HL-60/S4 (cell line): ENCODE data around the gene ERG.

Experiments
- in situ Hi-C: fragments of 300-500 bp; cut with MboI; formaldehyde crosslinking; loops from 2 replicates; pipeline ENCODE4 v1.14.3; 2022; ENCODE audit warnings: low sequenced_read_pairs

ERG gene

DNA sequence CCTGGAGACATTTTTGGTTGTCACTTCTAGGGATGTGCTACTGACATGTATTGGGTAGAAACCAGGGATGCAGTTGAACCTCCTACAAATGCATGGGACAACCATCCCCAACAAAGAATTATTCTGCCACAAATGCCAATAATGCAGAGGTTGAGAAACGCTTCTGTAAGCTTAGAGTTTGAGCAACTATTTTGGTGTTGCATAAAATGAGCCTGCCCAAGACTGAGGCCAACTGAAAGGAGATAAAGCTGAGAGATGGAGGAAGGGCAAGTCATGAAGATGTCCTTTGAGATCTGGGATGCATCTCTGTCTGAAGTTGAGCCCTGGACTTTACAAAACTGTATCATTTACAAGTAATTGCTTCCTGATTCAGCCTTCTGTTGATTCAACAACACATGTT is 134.6 kb downstream of the ERG start:
- in situ Hi-C loops, result loop anchor here (25.0 kb wide), 1 partner anchor 774 kb away; no protein-coding TSS in a partner anchor

DNA sequence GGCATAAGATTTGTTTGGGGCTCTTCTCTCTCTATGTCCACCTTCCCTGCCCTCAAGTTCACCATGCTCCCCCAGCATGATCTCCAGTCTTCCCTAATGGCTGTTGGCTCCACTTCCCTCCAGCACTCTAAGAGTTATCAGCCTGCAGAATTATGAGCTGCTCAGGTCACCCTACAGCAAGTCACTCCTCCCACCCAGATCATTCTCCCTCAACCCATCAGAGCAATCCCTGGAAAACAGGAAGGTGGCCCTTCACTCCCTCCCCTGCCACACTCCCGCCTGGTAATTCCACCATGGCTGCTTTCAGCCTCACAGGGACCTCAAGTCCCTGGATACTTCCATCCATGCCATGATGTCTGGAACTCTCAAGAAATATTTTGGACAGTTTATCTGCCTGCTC is 137.0 kb downstream of the ERG start:
- in situ Hi-C loops, result loop anchor here (25.0 kb wide), 1 partner anchor 776 kb away; no protein-coding TSS in a partner anchor

DNA sequence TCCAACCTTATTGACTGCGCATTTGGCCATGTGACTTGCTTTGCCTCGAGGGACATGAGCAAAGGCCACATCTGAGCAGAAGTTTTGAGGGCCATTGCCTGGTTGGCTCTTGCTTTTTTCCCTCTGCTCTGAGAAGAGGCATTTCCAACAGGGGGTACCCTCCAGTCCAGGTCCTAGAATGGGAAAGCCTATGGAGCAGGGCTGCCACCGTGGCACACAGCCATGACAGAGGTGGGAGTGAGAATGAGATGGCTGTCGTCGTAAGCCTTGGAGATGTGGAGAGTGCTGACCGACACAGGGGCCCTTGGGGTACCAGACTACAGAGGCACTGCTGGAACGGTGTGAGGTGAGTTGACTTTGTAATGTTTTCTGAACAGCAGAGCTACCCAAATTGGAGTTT is 138.4 kb downstream of the ERG start:
- in situ Hi-C loops, result loop anchor here (25.0 kb wide), 1 partner anchor 777 kb away; no protein-coding TSS in a partner anchor

DNA sequence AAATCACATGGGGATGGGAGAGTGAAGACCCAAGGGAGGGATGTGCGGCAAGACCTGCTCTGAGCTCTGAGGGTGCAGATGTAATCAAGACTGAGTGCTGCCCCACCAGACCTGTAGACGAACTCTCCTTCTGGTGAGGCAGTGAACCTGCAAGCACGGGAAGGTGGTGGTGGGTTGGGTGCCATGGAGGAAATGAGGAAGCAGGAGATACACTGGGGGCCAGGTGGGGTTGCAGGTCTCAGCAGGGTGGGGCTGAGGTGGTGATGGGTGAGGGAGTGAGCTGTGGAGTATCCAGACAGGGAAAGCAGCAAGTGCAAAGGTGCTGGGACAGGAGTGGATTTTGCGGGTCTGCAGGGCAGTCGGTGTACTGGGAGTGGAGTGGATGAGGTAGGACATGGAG is 139.2 kb downstream of the ERG start:
- in situ Hi-C loops, result loop anchor here (25.0 kb wide), 1 partner anchor 778 kb away; no protein-coding TSS in a partner anchor

DNA sequence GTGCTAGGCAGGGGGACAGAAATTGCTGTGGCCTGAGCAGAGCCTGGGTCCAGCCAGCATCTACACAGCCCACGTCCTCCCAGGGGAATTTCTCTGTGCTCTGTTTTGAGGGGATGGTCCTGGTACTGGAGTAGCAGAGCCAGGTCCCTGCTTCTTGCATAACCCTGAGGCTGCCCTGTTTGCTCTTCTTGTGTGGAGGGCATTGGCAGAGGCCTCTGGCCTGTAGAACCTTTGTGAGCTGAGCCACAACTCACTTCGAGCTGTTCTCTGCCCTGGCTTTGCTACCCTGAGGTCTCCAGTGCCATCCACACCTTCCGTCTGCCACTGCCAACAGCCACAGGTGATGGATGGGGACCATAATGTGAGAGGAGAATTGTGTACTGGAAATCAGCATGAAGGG is 139.6 kb downstream of the ERG start:
- in situ Hi-C loops, result loop anchor here (25.0 kb wide), 1 partner anchor 779 kb away; no protein-coding TSS in a partner anchor

DNA sequence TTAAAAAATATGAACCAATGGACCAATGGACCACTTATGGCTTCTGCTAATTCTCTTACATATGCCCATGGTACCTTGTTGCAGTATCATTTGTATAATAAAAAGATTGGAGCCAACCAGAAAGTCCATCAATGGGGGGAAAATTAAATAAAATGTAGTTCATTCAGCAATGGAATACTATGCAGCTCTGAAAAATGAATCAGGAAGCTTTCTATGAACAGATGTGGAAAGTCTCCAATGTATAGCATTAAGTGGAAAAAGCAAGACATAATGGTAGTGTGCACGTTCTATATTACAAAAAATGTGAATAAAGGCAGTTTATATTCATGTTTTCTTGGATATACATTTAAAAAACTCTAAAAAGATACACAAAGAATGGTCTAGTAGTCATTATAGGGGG is 140.2 kb downstream of the ERG start:
- in situ Hi-C loops, result loop anchor here (25.0 kb wide), 1 partner anchor 779 kb away; no protein-coding TSS in a partner anchor

DNA sequence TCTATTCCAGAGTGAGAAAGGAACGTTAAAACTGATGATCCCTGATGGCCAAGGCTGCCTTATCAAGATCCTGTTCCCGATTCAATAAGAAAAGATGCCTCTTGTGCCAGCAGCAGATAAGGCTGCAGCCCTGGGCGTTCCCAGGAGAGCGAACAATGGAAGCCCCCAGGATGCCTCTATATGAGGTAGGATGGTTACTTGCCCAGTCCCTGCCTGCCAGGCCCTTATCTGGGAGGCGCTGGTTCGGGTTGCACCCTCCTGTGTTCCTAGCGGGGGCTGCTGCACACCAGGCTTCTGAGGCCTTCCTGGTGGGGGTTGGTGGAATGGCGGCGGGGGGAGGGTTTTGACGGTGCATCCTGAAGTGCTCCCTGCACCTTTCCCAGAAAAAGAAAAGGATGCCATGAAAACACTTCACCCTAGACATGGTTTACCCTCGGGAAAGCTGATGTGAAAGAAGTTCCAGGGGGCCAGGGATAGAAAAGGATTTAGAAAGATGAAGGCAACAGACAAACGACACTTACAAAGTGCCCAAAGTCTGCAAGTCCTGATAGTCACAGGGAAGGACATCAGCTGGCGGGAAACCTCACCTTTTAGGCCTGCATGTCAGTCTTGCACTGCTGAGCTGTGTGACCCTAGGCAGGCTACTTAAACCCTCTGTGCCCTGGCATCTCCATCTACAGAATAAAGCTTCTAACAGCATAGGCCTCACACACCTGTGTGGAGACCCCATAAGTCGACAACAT is 141.2 kb downstream of the ERG start:
- in situ Hi-C loops, result loop anchor here (25.0 kb wide), 1 partner anchor 780 kb away; no protein-coding TSS in a partner anchor

DNA sequence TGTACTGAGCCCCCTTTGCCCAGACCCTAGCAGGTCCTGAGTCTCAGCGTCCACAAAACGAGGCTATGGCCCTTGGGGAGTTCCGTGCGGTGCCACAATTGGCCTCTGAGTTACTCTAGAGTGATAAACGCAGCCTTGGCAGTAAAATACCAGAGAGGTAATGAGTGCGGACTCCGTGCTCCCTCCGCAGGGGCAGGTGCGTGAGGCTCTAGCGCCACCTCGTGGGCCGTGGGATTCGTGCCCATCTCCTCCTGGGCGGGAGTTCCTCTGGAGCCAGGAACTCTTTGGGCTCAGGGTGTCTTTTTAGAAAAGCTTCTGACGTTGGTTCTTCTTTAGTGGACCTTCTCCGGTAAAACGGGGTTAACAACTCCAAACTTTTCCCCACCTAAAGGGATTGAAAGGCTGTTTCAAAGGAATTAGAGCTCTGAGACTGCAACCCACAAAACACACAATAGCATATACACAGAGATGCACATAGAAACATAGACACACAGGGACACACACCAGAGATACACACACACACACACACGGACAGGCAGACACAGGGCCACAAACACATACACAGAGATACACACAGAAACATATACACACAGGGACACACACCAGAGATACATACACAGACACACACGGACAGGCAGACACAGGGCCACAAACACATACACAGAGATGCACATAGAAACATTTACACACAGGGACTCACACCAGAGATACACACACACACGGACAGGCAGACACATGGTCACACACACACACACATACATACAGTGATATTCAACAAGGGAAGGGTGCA is 142.1 kb downstream of the ERG start:
- in situ Hi-C loops, result loop anchor here (25.0 kb wide), 1 partner anchor 781 kb away; no protein-coding TSS in a partner anchor

DNA sequence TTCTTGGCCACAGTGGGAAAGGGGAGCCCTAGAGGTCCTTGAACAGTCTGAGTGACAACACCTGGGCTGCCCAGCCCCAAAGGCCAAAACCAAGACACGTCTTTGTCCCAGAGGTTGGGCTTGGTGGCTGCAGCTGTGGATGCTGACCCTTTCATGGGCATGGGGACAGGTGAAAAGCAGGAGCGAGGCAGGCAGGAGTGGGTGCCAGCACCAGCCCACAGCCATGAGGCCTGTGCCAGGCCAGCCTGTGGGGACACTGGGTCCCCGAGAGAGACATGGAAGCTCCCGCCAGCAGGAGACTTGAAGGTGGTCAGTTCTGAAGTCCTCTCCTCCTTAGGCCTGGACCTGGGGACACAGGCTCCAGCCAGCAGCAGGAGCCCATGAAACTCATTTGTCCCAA is 142.9 kb downstream of the ERG start:
- in situ Hi-C loops, result loop anchor here (25.0 kb wide), 1 partner anchor 782 kb away; no protein-coding TSS in a partner anchor

DNA sequence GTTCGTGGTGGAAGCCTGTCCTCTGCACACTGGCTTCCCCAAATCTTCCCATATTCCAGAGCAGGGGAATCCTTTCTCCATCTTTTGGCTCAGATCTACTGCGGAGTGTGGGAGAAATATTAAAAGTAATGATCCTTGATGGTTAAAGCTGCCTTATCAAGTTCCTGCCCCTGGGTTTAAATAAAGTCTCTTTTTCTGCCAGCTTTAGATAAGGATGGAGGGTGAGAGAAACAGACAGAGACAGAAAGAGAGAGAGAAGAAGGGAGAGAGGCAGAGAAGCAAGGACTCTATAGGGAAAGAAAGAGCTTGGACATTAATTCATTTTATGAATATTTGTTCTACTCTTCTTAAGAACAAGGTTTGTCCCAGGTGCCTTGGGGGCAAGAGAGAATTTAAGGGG is 143.5 kb downstream of the ERG start:
- in situ Hi-C loops, result loop anchor here (5.0 to 25.0 kb wide), 2 partner anchors 187 to 783 kb away; no protein-coding TSS in a partner anchor

DNA sequence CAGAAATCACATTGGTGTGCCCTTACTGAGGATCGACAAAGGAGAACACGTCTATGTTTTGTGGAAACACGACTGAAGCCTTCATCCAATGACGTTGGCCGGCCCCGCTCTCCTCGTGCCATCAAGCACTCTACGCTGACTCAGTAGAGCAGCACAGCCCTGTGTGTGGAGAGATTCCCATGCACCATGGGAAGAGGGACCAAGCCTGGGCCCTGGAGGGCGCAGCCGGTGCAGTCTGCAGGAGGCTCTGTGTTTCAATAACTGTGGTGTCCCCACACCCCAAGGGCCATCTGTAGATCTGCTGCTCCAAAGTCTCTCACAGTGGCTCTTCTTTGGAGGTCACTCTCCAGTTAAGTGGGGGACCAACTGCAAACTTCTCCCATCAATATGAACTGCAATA is 144.0 kb downstream of the ERG start:
- in situ Hi-C loops, result loop anchor here (5.0 to 25.0 kb wide), 2 partner anchors 187 to 783 kb away; no protein-coding TSS in a partner anchor

DNA sequence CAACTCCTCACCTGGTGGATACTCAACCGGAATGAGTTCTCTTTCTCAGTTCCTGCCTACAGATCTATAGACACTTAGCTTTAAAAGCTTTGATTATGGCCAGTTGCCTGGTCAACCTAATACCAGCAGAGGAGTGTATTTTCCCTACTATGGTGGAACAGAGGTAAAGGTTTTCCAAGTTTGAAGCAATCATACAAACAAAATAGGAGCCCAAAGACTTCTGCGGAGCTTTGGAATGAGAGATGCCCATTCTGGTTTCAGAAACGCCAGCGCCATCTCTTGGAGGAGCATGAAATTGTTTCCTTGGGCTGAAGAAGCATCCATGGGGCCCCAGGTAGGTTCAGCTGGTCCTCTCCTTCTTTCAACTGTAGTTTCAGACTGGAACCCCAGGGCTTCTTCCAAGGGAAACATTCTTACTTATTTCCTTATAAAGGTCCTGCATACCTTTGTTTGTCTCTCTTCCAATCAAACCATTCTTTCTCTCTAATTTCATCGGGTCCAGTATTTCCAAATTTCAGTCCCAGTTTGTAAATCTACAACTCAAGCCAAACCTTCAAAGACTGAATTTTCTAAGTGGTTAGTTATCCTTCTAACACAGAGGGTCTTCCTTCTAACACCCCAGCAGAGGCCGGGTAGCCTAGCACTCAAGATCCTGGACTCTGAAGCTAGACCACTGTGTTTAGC is 145.6 kb downstream of the ERG start:
- in situ Hi-C loops, result loop anchor here (5.0 to 25.0 kb wide), 2 partner anchors 185 to 785 kb away; no protein-coding TSS in a partner anchor

DNA sequence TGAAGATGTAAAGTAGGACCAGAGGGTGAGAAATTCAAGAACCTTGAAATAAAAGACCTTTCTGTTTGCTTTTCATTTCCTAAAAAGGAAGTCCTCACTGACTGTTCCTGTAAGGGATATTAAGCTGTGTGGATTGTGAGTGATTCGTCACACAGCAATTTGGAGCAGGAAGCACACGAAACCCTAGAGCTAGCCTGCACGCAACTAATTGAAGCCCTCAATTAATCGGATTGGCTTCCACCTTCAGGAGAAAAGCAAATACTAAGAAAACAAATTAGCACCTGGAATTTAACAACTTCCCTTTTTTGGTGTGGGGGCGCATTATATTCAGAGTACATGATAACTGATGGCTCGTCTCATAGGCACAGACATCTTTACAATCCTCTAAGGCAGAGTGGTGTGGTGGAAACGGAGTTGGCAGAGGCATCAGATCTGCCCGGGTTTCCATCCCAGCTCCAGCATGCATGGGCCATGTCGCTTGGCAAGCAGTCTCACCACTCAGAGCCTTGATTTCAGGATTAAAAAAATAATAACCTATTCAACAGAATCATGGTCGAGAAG is 146.2 kb downstream of the ERG start:
- in situ Hi-C loops, result loop anchor here (5.0 to 25.0 kb wide), 2 partner anchors 185 to 785 kb away; no protein-coding TSS in a partner anchor

DNA sequence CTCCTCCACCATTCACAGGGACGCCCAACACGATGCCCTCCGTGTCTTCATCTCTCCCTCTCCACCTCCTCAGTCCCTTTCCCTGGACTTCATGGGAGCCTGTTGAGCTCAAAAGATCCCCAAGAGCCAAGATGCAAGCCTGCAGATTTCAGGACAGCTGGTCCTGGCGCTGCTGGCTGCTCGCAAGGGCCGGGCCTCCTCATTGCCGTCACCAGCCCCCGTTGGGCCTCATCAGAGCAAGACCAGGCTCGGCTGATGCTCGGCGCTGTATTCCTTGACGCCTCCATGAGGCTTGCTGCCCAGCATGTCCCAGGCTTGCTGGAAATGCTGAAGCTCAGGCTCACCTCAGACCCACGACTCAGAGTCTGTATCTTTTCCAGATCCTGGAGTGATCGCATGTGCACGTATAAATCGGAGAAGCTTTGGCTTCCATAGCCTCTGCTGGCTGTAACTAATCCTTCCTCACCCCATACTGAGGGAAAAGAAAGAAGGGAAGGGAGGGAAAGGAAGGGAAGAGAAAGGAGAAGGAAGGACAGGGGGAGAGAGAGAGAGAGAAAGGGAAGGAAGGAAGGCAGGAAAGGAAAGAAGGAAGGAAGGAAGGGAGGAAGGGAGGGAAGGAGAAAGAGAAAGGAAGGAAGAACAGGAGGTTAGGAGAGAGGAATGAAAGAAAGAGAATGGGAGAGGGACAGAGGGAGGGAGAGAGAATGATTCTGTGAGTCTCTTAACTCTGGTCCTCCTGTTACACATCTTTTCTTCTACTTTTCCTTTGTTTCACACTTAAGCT is 146.9 kb downstream of the ERG start:
- in situ Hi-C loops, result loop anchor here (5.0 to 25.0 kb wide), 2 partner anchors 184 to 786 kb away; no protein-coding TSS in a partner anchor

DNA sequence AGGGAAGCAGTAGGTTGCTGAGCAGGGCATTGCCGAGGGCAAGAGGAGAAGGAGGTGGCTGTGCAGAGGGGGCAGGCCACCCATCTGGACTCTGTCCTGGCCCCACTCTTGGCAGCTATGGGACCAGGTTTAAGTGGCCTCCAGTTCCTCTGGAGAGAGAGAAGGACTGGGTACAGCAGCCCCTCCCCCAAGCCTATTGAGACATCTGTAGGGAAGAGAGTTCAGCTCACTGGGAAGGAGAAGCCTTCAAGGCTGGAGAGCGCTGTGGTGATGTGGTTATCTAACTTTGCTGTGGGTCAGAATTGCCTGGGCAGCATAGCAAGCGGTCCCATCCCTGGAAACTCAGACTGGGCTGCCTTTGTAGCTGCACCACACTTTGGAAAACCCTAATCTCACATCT is 147.6 kb downstream of the ERG start:
- in situ Hi-C loops, result loop anchor here (5.0 to 25.0 kb wide), 2 partner anchors 183 to 787 kb away; no protein-coding TSS in a partner anchor

DNA sequence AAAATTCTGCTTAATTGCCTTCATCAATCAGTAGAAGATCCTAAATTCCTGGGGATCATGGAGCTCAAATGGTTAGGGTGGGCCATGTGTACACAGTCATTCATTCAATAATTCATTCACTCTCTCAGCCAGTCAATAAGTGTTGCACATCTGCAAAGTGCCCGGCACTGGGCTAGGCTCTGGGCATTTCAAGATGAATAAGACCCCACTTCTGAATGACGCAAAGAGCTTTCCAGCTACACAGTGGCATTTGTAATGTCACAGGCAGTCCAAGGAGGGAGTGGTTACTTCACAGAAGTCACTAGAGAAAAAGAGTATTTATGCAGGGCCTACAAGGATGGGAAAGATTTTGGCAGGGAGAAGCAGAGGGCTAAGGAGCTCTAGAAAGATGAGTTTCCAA is 148.3 kb downstream of the ERG start:
- in situ Hi-C loops, result loop anchor here (5.0 to 25.0 kb wide), 3 partner anchors 183 to 787 kb away; no protein-coding TSS in a partner anchor

DNA sequence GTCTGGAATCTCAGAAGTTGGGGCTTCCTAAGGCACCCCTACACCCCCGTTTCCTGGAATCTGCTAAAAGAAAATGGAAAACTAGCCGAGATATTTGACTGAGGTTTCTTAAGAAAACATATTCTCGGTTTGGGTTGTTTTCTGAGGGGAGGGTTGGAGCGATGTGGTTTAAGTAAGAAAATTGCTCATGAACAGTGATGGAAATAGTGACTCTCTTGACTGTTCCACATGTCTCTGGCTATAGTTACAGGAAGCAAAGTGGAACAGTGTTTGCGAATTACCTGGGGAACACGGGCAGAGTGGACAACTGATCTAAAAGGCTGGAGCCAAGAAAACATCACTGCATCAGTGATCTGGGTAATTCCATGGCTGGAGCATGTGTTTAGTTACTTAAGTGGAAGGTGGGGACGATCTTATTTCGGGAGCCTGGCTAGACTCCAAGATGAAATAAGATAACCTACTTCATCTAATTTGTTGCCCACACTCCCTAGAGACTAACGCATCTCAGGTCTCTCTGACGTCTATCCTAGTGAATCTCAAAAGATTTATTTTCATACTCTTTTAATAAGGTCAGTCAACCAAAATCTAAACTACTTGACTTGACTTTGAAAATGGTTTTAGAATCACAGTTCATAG is 149.0 kb downstream of the ERG start:
- in situ Hi-C loops, result loop anchor here (25.0 kb wide), 1 partner anchor 637 kb away; no protein-coding TSS in a partner anchor

DNA sequence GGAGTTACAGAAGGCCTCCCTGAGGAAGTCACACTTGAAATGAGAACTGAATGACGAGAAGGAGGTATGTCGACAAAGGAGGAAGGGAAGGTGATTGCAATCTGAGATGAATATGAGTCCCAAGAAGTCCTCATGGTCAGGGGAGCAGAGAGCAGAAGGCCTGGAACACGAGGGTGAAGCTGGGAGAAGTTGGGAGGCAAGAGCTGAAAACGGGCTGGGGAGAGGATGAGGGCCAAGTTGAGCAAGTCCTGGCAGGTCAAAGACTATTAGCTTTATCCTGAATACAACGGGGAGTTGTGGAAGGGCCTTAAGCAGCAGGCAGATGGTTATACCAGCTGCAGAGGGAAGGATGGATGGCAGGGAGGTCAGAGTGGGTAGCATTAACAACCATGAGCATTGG is 152.0 kb downstream of the ERG start:
- in situ Hi-C loops, result loop anchor here (25.0 kb wide), 1 partner anchor 634 kb away; no protein-coding TSS in a partner anchor

DNA sequence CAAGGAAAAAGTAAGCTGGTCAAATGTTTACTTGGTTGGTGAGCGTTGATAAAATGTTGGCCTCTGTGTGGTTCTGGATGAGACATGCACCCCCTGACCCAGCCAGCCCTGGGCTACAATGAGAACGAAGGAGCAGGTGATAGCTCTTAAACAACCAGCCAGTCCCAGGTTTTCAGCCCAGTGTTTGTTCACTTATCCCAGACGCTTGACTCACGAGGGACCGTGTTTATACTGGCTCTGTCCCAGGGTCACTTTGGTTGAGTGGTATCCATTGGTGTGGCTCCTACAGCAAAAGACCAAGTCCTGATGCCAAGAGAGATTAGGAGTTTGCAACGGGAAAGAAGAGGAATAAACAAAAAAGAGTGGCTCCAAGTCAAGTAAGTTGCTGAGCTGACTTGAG is 154.6 kb downstream of the ERG start:
- in situ Hi-C loops, result loop anchor here (25.0 kb wide), 1 partner anchor 631 kb away; no protein-coding TSS in a partner anchor
